ENCODE data around the gene CISD2.

Gene CISD2

GRCh38 chr4:102829803-102830202 lies 39.0 kb upstream of the CISD2 start:
- TF ChIP-seq, protein P1, sequence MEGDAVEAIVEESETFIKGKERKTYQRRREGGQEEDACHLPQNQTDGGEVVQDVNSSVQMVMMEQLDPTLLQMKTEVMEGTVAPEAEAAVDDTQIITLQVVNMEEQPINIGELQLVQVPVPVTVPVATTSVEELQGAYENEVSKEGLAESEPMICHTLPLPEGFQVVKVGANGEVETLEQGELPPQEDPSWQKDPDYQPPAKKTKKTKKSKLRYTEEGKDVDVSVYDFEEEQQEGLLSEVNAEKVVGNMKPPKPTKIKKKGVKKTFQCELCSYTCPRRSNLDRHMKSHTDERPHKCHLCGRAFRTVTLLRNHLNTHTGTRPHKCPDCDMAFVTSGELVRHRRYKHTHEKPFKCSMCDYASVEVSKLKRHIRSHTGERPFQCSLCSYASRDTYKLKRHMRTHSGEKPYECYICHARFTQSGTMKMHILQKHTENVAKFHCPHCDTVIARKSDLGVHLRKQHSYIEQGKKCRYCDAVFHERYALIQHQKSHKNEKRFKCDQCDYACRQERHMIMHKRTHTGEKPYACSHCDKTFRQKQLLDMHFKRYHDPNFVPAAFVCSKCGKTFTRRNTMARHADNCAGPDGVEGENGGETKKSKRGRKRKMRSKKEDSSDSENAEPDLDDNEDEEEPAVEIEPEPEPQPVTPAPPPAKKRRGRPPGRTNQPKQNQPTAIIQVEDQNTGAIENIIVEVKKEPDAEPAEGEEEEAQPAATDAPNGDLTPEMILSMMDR (IDR thresholded peaks at IDR 0.05; ENCODE audit: control insufficient read depth, insufficient read depth, low read depth, low read length, missing control alignments), result no peak
- no peak overlapping the region for H3K4me3 ChIP-seq (ENCODE audit: control insufficient read depth, low read depth, low read length)
- no peak for DNase-seq (ENCODE audit: low read depth)

- TF ChIP-seq, protein P1 (IDR thresholded peaks at IDR 0.05; ENCODE audit: control insufficient read depth, insufficient read depth, low read depth, low read length, missing control alignments), result no peak
- no peak overlapping the region for H3K4me3 ChIP-seq (ENCODE audit: control insufficient read depth, low read depth, low read length)
- no peak for DNase-seq (ENCODE audit: low read depth)
Observed at GRCh38 chr4:102832105-102832504, 36.7 kb upstream of the CISD2 start.

DNA sequence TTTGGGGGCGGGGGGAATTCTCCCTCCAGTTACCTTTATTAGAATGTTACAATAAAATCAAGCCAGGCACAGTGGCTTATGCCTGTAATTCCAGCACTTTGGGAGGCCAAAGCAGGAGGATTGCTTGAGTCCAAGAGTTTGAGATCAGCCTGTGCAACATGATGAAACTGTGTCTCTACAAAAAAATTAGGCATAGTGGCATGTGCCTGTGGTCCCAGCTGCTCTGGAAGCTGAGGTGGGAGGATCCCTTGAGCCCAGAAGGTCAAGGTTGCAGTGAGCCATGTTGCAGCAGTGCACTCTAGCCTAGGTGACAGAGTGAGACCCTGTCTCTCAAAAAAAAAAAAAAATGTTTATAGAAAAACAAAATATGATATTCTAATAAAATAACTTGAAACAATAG lies 36.1 kb upstream of the CISD2 start:
- TF ChIP-seq, protein P1 (IDR thresholded peaks at IDR 0.05; ENCODE audit: control insufficient read depth, insufficient read depth, low read depth, low read length, missing control alignments), result no peak
- no peak for DNase-seq (ENCODE audit: low read depth)
- H3K4me3 ChIP-seq (ENCODE audit: control insufficient read depth, low read depth, low read length), result no peak overlapping the region

DNA sequence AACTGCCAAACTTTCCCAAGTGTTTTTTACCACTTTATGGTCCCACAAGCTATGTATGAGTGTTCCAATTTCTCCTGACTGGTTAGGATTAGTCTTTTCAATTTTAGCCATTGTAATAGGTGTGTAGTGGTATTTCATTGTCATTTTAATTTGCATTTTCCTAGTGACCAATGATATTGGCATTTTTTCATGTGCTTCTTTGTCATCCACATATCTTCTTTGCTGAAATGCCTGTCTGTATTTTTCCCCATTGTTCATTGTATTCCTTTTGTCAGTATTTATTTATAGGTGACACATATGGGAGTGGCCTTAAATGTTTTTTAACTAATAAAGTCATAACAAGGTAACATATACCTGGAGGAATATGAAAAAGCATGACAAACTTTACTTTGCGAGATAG lies 32.2 kb upstream of the CISD2 start:
- TF ChIP-seq, protein P1 (IDR thresholded peaks at IDR 0.05; ENCODE audit: control insufficient read depth, insufficient read depth, low read depth, low read length, missing control alignments), result no peak
- no peak for DNase-seq (ENCODE audit: low read depth)
- no peak overlapping the region for H3K4me3 ChIP-seq (ENCODE audit: control insufficient read depth, low read depth, low read length)

- no peak for DNase-seq (ENCODE audit: low read depth)
- no peak overlapping the region for H3K4me3 ChIP-seq (ENCODE audit: control insufficient read depth, low read depth, low read length)
- TF ChIP-seq, protein P1 (IDR thresholded peaks at IDR 0.05; ENCODE audit: control insufficient read depth, insufficient read depth, low read depth, low read length, missing control alignments), result no peak
Observed at GRCh38 chr4:102842367-102842766, 26.4 kb upstream of the CISD2 start.

- TF ChIP-seq, protein P1 (IDR thresholded peaks at IDR 0.05; ENCODE audit: control insufficient read depth, insufficient read depth, low read depth, low read length, missing control alignments), result no peak
- no peak overlapping the region for H3K4me3 ChIP-seq (ENCODE audit: control insufficient read depth, low read depth, low read length)
- no peak for DNase-seq (ENCODE audit: low read depth)
Observed at GRCh38 chr4:102843273-102843672, 25.5 kb upstream of the CISD2 start.

DNA sequence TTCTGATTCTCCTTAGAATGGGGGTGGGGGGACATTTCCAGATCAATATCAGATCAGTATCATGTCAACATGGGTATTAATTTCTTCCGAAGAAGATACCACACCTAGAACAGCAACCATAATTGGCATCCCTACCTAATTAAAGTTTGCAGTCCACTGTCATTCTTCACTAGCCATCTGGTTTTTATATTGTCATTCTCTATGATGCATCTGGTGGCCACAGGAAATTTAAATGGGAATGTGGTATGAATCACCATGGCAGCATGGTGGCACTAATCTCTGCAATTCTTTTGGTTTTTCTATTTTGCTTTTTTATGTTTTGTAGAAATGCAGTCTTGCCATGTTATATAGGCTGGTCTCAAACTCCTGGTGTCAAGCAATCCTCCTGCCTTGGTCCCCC lies 24.9 kb upstream of the CISD2 start:
- TF ChIP-seq, protein P1 (IDR thresholded peaks at IDR 0.05; ENCODE audit: control insufficient read depth, insufficient read depth, low read depth, low read length, missing control alignments), result no peak
- no peak for DNase-seq (ENCODE audit: low read depth)
- no peak overlapping the region for H3K4me3 ChIP-seq (ENCODE audit: control insufficient read depth, low read depth, low read length)

Measured in AG09309 (cell line).